Stimulated activated CD4-positive, alpha-beta T cell treated with anti-CD3 and anti-CD28 coated beads, TNF-alpha, amount 100 ng/mL, for 4 hours (primary cell): ENCODE measurements around the gene MYO1D.

ENCODE experiments used
- DNase-seq, 3 experiments: peaks; one replicate each; pipeline ENCODE4 v3.0.0-alpha.2; 2020; ENCODE audit warnings: low read depth in 3 of 3

Gene MYO1D

DNA sequence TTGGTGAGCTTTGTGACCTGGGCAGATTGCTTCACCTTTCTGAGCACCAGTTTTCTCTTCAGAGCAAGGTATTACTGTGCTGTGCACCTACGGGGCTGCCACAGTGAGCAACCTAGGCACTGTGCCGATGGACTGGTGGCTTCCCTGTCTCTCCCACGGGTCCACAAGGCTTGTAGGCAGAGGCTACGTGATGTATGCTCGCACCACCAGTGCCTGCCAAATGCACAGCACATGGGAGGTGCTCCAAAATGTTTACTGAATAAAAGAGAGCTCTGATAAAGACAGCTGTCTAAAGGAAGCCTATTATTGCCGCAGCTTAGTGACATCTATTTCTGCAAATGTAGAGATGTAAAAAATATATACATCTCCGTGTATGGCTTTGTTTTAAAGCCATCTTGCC lies 251.0 kb downstream of the MYO1D start:
- DNase-seq = no peak

DNA sequence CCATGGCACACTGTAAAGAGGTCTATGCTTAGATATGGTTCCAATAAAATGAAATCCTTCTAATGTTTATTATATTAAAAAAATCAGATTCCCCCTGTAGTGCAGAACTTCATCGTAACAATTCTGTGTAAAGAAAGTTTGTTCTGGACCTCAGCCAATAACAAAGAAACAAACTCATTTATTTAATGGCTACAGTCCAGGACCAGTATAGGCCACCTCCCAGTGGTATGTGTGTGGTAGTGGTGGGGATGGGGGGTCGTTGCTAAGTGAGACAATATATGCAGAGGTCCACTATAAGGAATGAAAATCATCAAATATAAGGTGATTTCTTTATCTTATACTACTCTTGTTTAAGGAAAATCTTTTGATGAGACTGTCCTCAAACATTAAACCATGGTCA lies 253.7 kb downstream of the MYO1D start:
- no peak for DNase-seq

DNA sequence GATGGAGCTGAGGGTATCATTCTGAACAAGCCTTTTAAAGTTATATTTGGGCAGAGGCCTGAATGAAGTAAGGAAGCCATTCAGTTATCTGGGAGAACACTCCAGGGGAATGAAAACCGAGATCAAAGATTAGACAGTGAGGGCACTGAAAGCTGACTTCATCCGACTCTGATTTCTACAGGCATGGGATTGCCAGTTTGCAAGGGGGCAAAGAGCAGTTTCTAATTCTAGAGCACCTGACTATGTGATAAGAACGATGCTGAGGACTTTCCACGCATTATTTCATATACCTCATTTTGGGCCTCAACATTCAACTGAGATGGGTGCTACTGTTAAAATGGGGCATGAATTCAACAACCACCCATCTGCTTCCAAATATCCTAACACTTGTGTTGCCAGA lies 254.4 kb downstream of the MYO1D start:
- no peak for DNase-seq

DNA sequence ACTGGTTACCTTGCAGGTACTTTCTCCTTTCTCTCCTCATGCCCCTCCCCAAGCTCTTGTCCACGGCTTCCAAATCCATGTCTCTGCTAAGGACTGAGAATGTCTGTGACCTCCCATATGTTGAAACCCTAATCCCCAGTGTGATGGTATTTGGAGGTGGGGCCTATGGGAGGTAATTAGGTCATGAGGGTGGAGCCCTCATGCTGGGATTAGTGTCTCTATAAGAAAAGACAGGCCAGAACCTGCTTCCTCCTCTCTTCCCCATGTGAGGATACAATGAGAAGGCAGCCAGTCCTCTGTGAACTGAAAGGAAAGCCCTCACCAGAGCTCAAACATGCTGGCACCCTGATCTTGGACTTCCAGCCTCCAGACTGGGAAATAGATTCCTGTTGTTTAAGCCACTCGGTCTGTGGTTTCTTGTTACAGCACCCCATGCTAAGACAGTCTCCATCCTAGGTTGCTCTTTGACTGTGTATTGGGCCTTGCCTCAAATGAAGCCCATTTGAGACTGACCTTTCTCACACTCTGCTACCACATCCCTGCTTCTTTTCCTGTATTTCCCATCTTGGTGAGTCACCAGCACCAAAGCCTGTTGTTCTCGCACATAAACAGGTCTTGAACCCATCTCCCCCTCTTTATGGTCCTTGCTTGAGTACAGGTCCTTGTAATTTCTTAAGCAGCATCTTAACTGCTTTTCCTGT lies 255.2 kb downstream of the MYO1D start:
- DNase-seq = no peak

DNA sequence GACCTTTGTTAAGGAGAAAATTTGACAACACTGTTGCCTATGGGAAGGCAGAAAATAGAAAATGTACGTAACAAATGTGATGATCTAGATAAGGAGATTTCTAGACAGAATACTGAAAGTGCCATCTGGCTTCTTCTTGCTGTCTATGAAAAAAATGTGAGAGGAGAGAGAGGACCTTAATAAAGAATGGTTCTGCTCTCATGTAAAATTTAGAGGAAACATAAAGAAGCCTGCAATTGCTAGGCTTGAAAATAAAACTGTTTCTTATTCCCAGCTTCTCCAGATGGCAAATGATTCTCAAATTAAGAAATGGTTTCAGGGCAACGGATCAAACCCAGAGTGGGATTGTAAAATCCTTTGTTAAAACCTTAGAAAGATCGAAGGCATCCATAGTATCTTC lies 261.6 kb downstream of the MYO1D start:
- DNase-seq = no peak

DNA sequence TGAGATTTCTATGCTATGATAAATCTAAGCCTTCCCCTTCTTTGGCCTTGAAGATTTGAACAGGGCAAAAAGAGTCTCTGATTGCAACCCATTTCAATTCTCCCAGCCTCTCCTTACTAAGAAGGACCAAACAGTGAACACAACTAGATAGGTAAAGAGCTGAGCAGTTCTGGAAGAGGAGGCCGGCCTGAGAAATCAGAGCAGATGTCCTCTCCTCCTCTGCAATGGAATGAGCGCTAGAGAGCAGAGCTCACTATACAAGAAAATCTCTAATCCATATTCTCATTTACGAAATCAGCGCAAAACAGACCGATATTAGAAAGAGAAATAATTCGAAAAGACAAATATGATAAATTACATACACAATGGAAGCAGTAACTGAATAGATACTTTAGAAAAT lies 266.0 kb downstream of the MYO1D start:
- no peak for DNase-seq

DNA sequence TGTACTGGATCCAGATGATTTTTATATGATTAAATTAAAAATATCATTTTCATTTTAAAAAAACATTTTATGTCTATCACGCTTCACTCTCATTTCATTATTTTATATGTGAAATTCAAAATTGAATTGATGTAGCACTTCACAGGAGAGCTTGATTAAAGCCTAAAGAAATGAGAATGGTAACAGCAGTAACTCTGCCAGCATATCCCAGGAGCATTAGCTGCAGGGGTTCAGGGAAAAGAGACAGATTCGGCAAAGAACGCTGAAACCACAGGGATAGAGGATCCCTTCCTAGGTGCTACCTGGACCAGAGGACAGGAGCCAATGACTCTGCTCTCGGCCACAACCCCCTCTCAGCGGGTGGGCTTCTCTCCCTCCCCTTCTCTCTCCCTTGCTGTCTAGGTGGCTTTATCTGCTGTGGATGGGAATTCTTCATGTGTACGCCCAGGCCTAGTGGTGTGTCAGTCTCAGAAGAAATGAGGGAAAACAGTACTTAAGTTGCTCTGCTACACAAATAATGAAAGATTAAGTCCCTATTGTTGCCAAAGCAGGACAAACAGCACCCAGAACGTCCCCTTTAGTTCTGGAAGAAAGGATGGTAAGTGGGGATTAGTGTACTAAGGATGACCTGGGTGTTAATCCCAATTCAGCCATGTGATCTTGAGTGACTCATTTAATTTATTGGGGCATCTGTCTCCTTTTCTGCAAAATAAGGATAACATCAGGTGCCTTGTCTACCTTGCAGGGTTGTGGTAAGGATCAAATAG lies 266.9 kb downstream of the MYO1D start:
- no peak for DNase-seq

GRCh38 chr17:32609085-32609484 lies 267.8 kb downstream of the MYO1D start:
- DNase-seq = peak; percentile 12 to 56 (median 22)

- DNase-seq = no peak
These were observed 268.7 kb downstream of the MYO1D start for GRCh38 chr17:32608267-32608666.

GRCh38 chr17:32604966-32605365 lies 272.0 kb downstream of the MYO1D start:
- DNase-seq = no peak

DNA sequence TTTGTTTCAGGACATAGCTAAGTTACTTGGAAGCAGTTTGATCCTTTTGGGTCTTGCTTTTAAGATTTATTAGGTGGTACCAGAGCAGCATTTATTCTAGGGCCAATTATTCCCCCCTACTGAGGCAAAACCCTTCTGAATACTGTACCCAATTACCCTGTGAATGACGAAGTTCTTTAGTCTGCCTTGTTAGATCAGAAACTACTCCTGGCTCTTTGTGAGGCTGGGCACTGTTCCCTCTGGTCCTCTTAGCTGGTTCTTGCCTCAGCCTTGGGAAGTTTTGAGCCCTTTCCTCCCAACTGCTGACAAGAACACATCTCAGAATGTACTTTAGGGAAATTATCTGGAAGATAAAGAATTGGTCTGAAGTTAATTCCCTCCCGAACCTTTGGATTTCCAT lies 274.5 kb downstream of the MYO1D start:
- no peak for DNase-seq

GRCh38 chr17:32601866-32602265 lies 275.1 kb downstream of the MYO1D start:
- no peak for DNase-seq

- no peak for DNase-seq
These were observed 280.3 kb downstream of the MYO1D start for GRCh38 chr17:32596628-32597027.

DNA sequence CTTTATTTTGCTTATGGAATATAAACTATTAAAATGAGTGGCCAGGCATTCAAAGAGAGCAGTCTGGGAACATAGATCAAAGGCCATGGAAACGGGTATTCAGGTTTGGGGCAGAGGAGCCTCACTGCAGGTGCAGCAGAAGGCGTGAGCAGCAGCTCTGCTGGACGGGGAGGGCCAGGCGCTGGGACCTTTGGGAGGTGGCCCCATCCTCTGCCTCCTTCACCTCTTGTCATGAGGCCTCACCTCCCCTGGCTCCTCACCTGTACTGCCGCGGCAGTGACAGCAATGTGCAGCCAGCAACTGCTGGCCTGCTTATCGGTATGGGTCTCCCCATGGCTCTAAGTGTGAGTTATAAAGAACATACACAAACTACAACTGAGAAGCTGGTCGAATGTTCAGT lies 280.7 kb downstream of the MYO1D start:
- DNase-seq = no peak

GRCh38 chr17:32593003-32593402 lies 283.9 kb downstream of the MYO1D start:
- no peak for DNase-seq

DNA sequence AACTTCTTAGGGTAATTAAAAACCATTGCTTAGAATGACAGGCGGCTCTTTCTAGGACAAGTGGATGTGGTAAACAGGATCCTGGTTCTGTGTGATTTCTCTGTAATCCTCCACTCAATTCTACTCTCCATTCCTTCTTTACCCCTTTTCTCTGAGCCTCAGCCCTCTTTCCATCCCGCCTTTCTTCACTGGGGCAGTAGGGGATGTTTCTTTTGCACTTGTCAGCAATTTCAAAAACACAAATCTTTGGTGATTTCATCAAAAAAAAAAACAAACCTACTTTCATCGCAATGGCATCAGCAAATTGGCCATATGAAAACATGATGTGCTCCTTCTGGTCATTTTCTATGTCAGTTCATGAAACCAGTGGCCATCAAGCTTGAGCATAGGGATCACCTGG lies 285.5 kb downstream of the MYO1D start:
- DNase-seq = no peak

DNA sequence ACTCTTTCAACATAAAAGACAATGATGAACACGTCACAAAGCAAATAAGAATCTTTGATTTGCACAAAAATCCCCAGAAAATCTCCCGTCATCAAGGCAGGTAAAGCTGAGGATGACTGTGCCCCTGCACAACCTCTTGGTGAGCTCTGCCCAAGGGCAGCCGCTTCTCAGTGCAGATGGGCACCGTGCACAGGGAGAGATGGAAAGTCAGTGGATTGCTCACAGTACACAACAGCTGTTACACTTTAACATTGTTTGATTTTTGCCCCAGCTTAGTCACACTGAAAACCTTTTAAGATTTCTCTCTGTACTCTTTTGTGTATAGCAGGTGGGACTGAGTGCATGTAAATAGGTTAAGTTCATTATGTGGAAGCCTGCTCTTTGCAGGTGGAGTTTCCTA lies 285.9 kb downstream of the MYO1D start:
- DNase-seq = no peak

DNA sequence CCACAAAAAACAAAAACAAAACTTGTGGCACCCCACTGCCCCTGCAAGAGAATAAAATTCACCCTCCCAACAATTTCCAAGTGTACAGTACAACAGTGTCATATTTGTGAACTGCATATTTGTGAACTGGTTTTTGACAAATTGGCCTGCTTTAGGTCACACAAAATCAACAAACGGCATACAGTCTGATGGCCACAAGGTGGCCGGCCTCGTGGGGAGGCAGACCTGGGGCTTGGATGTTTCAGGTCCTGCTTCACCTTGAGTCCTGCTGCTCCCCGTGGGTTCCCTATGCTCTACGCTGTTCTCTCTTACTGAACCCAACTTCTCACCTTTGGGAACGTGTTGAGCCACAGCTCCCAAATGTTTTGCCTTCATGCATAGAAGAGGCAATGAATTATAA lies 287.9 kb downstream of the MYO1D start:
- no peak for DNase-seq

GRCh38 chr17:32588135-32588534 lies 288.8 kb downstream of the MYO1D start:
- DNase-seq = no peak

DNA sequence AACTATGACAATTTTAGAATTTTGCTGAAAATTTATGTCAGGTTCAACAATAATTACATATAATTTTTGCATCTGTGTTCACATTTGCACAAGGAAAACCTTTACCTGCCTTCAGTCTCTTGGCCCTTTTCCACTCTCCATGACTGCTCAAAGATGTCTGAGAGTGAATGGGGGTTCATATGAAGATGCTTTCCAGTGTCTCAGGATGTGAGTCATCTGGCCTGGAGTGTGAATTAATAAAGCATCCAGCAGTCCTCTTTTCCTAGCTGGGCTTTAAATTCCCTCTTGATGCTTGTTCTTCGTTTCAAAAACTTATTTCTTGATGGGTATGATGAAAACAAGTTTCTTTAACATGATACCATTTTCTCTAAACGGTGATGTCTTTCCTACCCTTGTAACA lies 290.3 kb downstream of the MYO1D start:
- DNase-seq = no peak

- no peak for DNase-seq
These were observed 292.1 kb downstream of the MYO1D start for GRCh38 chr17:32584792-32585191.

DNA sequence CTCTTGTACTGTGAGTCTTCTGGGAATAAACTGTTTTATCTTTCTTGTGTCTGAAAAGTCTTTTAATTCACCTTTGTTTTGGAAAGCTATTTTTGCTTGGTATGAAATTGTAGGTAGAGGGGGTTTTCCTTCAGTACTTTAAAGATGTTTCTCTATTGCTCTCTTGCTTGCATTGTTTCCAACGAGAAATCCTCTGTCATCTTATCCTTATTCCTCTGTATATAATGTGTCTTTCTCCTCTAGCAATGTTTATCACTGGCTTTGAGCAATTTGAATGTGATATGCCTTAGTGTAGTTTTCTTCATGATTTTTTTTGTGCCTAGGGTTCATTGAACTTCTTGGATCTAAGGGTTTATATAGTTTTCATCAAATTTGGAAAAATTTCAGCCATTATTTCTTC lies 293.9 kb downstream of the MYO1D start:
- no peak for DNase-seq

- DNase-seq = no peak
These were observed 301.1 kb downstream of the MYO1D start for GRCh38 chr17:32575852-32576251.

DNA sequence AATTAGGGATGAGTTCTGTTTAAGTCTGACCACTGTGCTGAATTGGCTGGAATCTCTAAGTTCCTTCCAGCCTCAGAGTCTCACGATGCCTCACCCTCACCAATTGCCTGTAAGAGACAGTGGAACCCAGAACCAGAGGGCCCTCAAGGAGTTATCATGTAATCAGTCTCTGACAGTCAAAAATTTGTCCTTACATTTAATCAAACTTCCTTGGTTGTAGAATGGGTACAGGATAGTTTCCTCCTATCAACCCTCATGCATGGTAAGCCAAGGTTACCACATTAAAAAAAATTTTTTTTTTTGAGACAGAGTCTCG lies 306.9 kb downstream of the MYO1D start:
- no peak for DNase-seq
